DOHH2 (cell line): ENCODE data around the gene SCAF4.

Experiments used
- CTCF ChIP-seq: fragments of 200-600 bp; sonication (generic); IDR thresholded peaks from one replicate; pipeline ENCODE4 v1.5.1; 2014; ENCODE audit warnings: antibody characterized with exemption, mild to moderate bottlenecking, low read depth, low read length; ENCODE audit not compliant: poor library complexity, severe bottlenecking
- EZH2phosphoT487 ChIP-seq: fragments of 200-600 bp; sonication (generic); IDR thresholded peaks from 2 replicates; pipeline ENCODE4 v1.6.1; 2017; ENCODE audit warnings: borderline replicate concordance, mild to moderate bottlenecking, antibody characterized with exemption, low read length, moderate library complexity, mixed read lengths

- no peak for TF ChIP-seq CTCF
- no peak for TF ChIP-seq EZH2phosphoT487
These were observed 1.7 kb upstream of the SCAF4 start for GRCh38 chr21:31733551-31734149.
